SK-N-SH (cell line): ENCODE measurements around the gene NUCB1. TPM values are rescaled to one million over a fixed set of nuclear protein-coding genes. Genes with fewer than 3 reads are reported as not detected.
A peak's percentile ranks its signal among the peaks of the same experiment; 100 is the strongest.

Experiments
- CTCF ChIA-PET: fragments of 300-600, 350-600 bp; formaldehyde crosslinking; extraction: SDS; loops from one replicate; lab custom pipeline; 2021; lab: Yijun Ruan, JAX
- POLR2A ChIA-PET: fragments of 350-600 bp; sonication (Branson Sonifier 250); formaldehyde crosslinking; extraction: SDS; loops from one replicate; lab custom pipeline; 2020; ENCODE audit warnings: antibody characterized with exemption, inconsistent platforms; lab: Yijun Ruan, JAX
- DNase-seq: peaks from one replicate; pipeline ENCODE4 v3.0.0; 2012
- H2AFZ ChIP-seq: fragments of 200-600 bp; sonication (generic); 2 replicates; pipeline ENCODE4 v1.8.1; 2016; ENCODE audit warnings: antibody characterized with exemption, mild to moderate bottlenecking, low read depth
- H3F3A ChIP-seq: fragments of 200-600 bp; sonication (generic); replicated peaks from 2 replicates; pipeline ENCODE3; 2016; ENCODE audit warnings: antibody characterized with exemption, mild to moderate bottlenecking; ENCODE audit not compliant: insufficient read depth
- H3K27ac ChIP-seq, 2 experiments: fragments of 200-500 bp in 1 of 2; fragments of 200-600 bp in 1 of 2; sonication (Bioruptor generic) in 1 of 2; sonication (generic), shearing (Covaris generic) in 1 of 2; 2 replicates each; pipeline versions ENCODE4 v1.5.1 to v1.6.1; 2014 to 2016; ENCODE audit warnings: low read depth in 2 of 2, inconsistent platforms in 1 of 2, low read length in 1 of 2, mild to moderate bottlenecking in 1 of 2, mixed read lengths in 1 of 2
- H3K27me3 ChIP-seq: fragments of 200-600 bp; sonication (generic), shearing (Covaris generic); 2 replicates; pipeline ENCODE4 v1.6.1; 2016; ENCODE audit warnings: mixed run types; ENCODE audit not compliant: insufficient read depth
- H3K36me3 ChIP-seq, 2 experiments: fragments of 200-500 bp in 1 of 2; fragments of 200-600 bp in 1 of 2; sonication (Bioruptor generic) in 1 of 2; sonication (generic) in 1 of 2; replicated peaks in 1 of 2; 2 replicates each; pipeline versions ENCODE3 to v1.5.1; 2014 to 2016; ENCODE audit warnings: low read length in 1 of 2, mild to moderate bottlenecking in 1 of 2; ENCODE audit not compliant: insufficient read depth in 2 of 2, control insufficient read depth in 1 of 2
- H3K4me1 ChIP-seq, 2 experiments: fragments of 200-500 bp in 1 of 2; fragments of 200-600 bp in 1 of 2; sonication (Bioruptor generic) in 1 of 2; sonication (generic), shearing (Covaris generic) in 1 of 2; 2 replicates each; pipeline versions ENCODE4 v1.5.1 to v1.6.1; 2014 to 2016; ENCODE audit warnings: low read depth in 1 of 2, low read length in 1 of 2, mixed run types in 1 of 2; ENCODE audit not compliant: insufficient read depth in 2 of 2, control insufficient read depth in 1 of 2
- H3K4me2 ChIP-seq: fragments of 200-600 bp; sonication (generic), shearing (Covaris generic); 2 replicates; pipeline ENCODE4 v1.6.1; 2017; ENCODE audit warnings: mixed run types
- H3K4me3 ChIP-seq, 2 experiments: fragments of 200-500 bp in 1 of 2; fragments of 200-600 bp in 1 of 2; sonication (Bioruptor generic) in 1 of 2; sonication (generic), shearing (Covaris generic) in 1 of 2; 2 replicates each; pipeline versions ENCODE4 v1.5.1 to v1.8.1; 2014 to 2016; ENCODE audit warnings: low read depth in 2 of 2, inconsistent platforms in 1 of 2, low read length in 1 of 2, mild to moderate bottlenecking in 1 of 2, mixed read lengths in 1 of 2, moderate library complexity in 1 of 2
- H3K79me2 ChIP-seq: fragments of 200-600 bp; sonication (generic); 2 replicates; pipeline ENCODE4 v1.8.1; 2017; ENCODE audit warnings: mild to moderate bottlenecking; ENCODE audit not compliant: insufficient read depth
- H3K9ac ChIP-seq: fragments of 200-600 bp; sonication (generic); 2 replicates; pipeline ENCODE4 v1.6.1; 2017; ENCODE audit warnings: mixed run types
- H3K9me2 ChIP-seq: fragments of 200-600 bp; sonication (generic); 2 replicates; pipeline ENCODE4 v1.6.1; 2017; ENCODE audit warnings: mixed run types
- H3K9me3 ChIP-seq: fragments of 200-600 bp; sonication (generic); 2 replicates; pipeline ENCODE4 v1.6.1; 2017; ENCODE audit warnings: mixed run types, mild to moderate bottlenecking, moderate library complexity
- H4K20me1 ChIP-seq: fragments of 200-600 bp; sonication (generic); 2 replicates; pipeline ENCODE4 v1.6.1; 2017; ENCODE audit warnings: mild to moderate bottlenecking, mixed run types; ENCODE audit not compliant: insufficient read depth
- CHD2 ChIP-seq: fragments of 150-350 bp; IDR thresholded peaks from 2 replicates; pipeline ENCODE4 v1.6.1; 2018; ENCODE audit warnings: low read length; ENCODE audit not compliant: partially characterized antibody
- EP300 ChIP-seq, 2 experiments: IDR thresholded peaks; 2 replicates each; pipeline versions ENCODE4 v1.4.0 to v1.6.1; 2012; ENCODE audit warnings: borderline replicate concordance in 1 of 2, low read depth in 1 of 2, low read length in 1 of 2
- EZH2phosphoT487 ChIP-seq: fragments of 200-600 bp; sonication (generic); IDR thresholded peaks from 2 replicates; pipeline ENCODE4 v1.6.1; 2017; ENCODE audit warnings: low read depth, mixed run types, mild to moderate bottlenecking, antibody characterized with exemption, moderate library complexity, borderline replicate concordance
- FOSL2 ChIP-seq: IDR thresholded peaks from 2 replicates; pipeline ENCODE4 v1.4.0; 2012; ENCODE audit warnings: low read depth, mild to moderate bottlenecking, moderate library complexity, borderline replicate concordance
- JUND ChIP-seq: IDR thresholded peaks from 2 replicates; pipeline ENCODE4 v1.4.0; 2012
- MEF2A ChIP-seq: IDR thresholded peaks from 2 replicates; pipeline ENCODE4 v1.4.0; 2012; ENCODE audit warnings: low read depth, borderline replicate concordance
- POLR2AphosphoS5 ChIP-seq: IDR thresholded peaks from 2 replicates; pipeline ENCODE4 v1.6.1; 2012; ENCODE audit warnings: low read depth, low read length
- RFX5 ChIP-seq: IDR thresholded peaks from 2 replicates; pipeline ENCODE4 v1.6.1; 2012; ENCODE audit warnings: mild to moderate bottlenecking, improper control_type of control experiment, low read length
- SIN3A ChIP-seq: IDR thresholded peaks from 2 replicates; pipeline ENCODE4 v1.6.1; 2012; ENCODE audit warnings: low read depth, mild to moderate bottlenecking, low read length, moderate library complexity, borderline replicate concordance
- SMC3 ChIP-seq: IDR thresholded peaks from 2 replicates; pipeline ENCODE4 v1.6.1; 2012; ENCODE audit warnings: low read depth, low read length, improper control_type of control experiment
- TCF12 ChIP-seq: IDR thresholded peaks from 2 replicates; pipeline ENCODE4 v1.4.0; 2012
- YY1 ChIP-seq: IDR thresholded peaks from 2 replicates; pipeline ENCODE4 v1.4.0; 2012; ENCODE audit warnings: low read depth, mild to moderate bottlenecking
- WGBS: methylation state at CpG from one replicate; pipeline ENCODE4 v1.1.6; 2017; ENCODE audit warnings: low lambda C conversion rate; 5-methylcytosine and 5-hydroxymethylcytosine counted together
- polyA plus RNA-seq, 3 experiments: library from polyadenylated mRNA; depleted of rRNA; stranded (reverse); fragments of >200 nt; gene quantifications; 2 replicates each; pipeline ENCODE4 v1.2.3, GENCODE V29; 2012
- TF ChIP-seq, protein P1 (sequence below): fragments of 150-350 bp; IDR thresholded peaks from 2 replicates; pipeline ENCODE4 v1.6.1; 2016; ENCODE audit warnings: mild to moderate bottlenecking, low read depth, low read length
- TF ChIP-seq, protein P2 (sequence below): fragments of 150-350 bp; IDR thresholded peaks from 2 replicates; pipeline ENCODE4 v1.6.1; 2017; ENCODE audit warnings: antibody characterized with exemption, low read length, low read depth, borderline replicate concordance

The NUCB1 gene
- polyA plus RNA-seq, 1 of the 3 experiments (the other 2 are of a cell fraction): 397 TPM

DNA sequence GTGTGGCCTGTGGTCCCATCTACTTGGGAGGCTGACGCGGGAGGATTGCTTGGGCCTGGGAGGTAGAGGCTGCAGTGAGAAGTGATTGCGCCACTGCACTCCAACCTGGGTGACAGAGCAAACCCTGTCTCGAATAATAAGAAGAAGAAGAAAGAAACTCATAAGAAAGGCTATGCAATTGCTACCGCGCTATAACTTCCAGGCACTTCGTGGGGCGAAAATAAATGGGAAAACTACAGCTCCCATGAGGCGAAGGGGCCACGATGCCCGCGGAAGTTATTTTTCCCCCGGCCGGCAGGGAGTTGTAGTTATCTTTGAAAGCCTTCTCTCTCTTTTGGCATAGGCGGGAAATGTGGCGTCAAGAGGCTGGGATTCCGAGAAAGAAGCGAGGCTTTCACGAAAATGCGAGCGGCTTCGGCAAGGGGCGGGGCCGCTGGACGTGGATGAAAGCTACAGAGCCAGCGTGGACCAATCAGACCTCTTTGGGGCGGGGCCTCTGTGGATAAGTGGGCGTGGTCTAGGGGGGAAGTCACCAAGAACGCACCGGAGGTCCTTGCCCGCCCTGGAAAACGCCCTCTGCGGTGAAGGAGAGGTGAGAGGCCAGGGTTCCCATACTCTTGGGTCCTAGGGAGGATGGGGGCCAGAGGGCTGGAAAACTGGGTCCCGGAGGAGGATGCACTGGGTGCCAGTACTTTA lies at the start of gene NUCB1 (continued):
- TF ChIP-seq, protein P1, sequence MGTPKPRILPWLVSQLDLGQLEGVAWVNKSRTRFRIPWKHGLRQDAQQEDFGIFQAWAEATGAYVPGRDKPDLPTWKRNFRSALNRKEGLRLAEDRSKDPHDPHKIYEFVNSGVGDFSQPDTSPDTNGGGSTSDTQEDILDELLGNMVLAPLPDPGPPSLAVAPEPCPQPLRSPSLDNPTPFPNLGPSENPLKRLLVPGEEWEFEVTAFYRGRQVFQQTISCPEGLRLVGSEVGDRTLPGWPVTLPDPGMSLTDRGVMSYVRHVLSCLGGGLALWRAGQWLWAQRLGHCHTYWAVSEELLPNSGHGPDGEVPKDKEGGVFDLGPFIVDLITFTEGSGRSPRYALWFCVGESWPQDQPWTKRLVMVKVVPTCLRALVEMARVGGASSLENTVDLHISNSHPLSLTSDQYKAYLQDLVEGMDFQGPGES: no peak; the same call in 1 of the 2 replicates
- TF ChIP-seq JUND (no peak), SMC3 (no peak), EP300 (IDR thresholded peaks at IDR 0.05; ENCODE audit: borderline replicate concordance in 1 of 2, low read depth in 1 of 2, low read length in 1 of 2) (peak in 1 of 2 experiments; percentile 72; a peak in 1 of 4 replicates), SIN3A (peak; percentile 8; the same call in 1 of the 2 replicates), EZH2phosphoT487 (no peak), YY1 (0 out of 2 replicates have a peak, but pooled peaks have one; percentile 49), RFX5 (0 out of 2 replicates have a peak, but pooled peaks have one; percentile 49), MEF2A (no peak)
- TF ChIP-seq, protein P2, sequence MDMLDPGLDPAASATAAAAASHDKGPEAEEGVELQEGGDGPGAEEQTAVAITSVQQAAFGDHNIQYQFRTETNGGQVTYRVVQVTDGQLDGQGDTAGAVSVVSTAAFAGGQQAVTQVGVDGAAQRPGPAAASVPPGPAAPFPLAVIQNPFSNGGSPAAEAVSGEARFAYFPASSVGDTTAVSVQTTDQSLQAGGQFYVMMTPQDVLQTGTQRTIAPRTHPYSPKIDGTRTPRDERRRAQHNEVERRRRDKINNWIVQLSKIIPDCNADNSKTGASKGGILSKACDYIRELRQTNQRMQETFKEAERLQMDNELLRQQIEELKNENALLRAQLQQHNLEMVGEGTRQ: no peak

DNA sequence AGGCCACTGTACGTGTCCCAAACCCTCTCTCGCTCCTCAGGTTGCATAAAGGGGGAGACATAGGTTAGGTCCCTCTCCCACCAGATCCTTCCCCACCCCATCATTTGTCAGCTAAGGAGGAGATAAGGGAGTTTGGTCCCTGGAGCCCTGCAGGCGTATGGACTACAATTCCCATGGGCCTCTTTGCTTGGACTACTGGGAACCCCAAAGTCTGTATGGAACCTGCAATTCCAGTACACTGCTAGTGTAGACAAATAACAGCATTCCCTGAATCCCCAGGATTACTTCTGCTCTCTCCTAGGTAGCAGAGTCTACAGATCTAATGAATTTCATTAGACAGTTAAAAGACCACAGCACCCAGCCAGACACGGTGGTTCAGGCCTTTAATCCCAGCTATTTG lies 47.8 kb upstream of the NUCB1 start:
- Histone ChIP-seq H3K4me3 (no peak overlapping the region), H3K9ac (no peak overlapping the region), H3K27ac (no peak overlapping the region), H3K4me1 (no peaks in the 10 kb centered on the region), H3K4me2 (no peak overlapping the region), H3K9me2 (no peaks in the 10 kb centered on the region), H3K79me2 (no peaks in the 10 kb centered on the region), H3K9me3 (no peaks in the 10 kb centered on the region), H3K36me3 (no peaks in the 10 kb centered on the region), H4K20me1 (no peaks in the 10 kb centered on the region), H2AFZ (no peak overlapping the region)
- no peak for DNase-seq
- POLR2A ChIA-PET: no interaction called here
- 98% methylated on average over 4 of the region's 4 CpGs for WGBS
- TF ChIP-seq FOSL2 (no peak), POLR2AphosphoS5 (no peak), TCF12 (no peak), CHD2 (no peak)
- TF ChIP-seq, all 33 proteins: peak for 0
- CTCF ChIA-PET: interaction anchor here (3.3 to 5.7 kb wide), 3 partner anchors 9 to 118 kb away, joined by 14 to 37 read pairs (median 17); no protein-coding TSS in a partner anchor
- Histone ChIP-seq H3F3A (no peaks in the 10 kb centered on the region), H3K27me3 (no peaks in the 10 kb centered on the region)
